HG02981 (cell line): ENCODE results near the gene ROBO4.
A peak's percentile ranks its signal among the peaks of the same experiment; 100 is the strongest.

Source experiments
- ATAC-seq: cut with Tn5 transposase; IDR thresholded peaks from one replicate; pipeline ENCODE4 v1.9.1; 2021; ENCODE audit warnings: mild to moderate bottlenecking, moderate library complexity; ENCODE audit not compliant: unreplicated experiment

ROBO4 gene

GRCh38 chr11:124875401-124875800 lies 22.3 kb downstream of the ROBO4 start:
- ATAC-seq, result no peak

DNA sequence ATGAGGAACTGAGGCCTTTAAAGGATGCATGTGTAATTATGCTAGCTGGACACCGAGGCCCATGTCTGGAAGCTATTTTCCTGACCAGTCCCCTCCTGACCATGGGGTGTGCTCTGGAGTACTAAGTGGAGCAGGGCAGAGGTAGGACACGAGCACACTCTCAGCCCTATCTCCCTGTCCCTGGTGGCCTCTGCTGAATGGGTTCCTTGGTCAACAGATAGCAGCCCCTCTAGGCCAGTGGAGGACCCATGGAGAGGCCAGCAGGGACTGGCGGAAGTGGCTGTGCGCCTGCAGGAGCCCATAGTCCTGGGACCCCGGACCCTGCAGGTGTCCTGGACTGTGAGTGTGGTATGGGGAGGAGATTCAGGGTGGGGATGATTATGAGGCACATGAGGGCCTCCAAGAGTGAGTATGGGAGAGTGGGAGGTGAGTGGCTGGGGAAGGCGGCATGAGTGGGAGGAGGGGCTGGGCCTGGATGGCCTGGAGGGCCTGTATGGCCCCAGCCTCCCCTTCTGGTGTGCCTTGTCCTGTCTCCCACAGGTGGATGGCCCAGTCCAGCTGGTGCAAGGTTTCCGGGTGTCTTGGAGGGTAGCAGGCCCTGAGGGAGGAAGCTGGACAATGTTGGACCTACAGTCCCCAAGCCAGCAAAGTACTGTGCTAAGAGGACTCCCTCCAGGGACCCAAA lies 23.0 kb downstream of the ROBO4 start:
- no peak for ATAC-seq

- ATAC-seq, result no peak
Measured at GRCh38 chr11:124873951-124874350, 23.7 kb downstream of the ROBO4 start.

GRCh38 chr11:124872741-124873140 lies 24.9 kb downstream of the ROBO4 start:
- ATAC-seq, result no peak

DNA sequence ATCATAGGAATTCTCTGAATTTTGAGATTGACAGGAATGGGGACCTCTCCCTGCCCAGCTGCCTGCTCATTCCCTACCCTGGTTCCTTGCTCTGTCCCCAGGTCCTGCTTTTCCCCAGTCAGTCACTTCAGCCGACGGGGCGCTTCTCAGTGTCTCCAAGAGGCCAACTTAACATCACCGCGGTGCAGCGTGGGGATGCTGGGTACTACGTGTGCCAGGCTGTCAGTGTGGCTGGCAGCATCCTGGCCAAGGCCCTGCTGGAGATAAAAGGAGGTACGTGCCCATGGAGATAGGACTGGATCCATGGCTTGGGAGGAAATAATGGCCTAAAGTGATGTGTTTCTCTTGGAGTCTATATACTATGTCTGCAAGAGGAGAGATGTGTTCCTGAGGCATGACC lies 25.4 kb downstream of the ROBO4 start:
- ATAC-seq, result no peak

DNA sequence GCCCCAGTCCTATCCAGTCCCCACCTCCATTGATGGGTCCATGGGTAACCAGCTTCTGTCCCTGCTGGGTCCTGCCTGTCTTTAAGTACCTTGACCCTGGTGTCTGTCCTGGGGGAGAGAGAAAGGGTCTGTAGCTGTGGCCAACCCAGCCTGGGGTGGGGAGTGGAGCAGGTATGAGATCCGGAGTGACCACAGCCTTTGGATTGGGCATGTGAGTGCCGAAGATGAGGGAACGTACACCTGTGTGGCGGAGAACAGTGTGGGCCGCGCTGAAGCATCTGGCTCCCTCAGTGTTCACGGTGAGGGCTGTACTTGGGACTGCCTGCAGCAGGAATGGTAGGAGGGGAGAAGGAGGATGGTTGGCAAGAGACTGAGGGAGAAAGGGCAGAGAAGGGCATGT lies 27.2 kb downstream of the ROBO4 start:
- no peak for ATAC-seq

- no peak for ATAC-seq
Measured at GRCh38 chr11:124869856-124870387, 27.7 kb downstream of the ROBO4 start.

DNA sequence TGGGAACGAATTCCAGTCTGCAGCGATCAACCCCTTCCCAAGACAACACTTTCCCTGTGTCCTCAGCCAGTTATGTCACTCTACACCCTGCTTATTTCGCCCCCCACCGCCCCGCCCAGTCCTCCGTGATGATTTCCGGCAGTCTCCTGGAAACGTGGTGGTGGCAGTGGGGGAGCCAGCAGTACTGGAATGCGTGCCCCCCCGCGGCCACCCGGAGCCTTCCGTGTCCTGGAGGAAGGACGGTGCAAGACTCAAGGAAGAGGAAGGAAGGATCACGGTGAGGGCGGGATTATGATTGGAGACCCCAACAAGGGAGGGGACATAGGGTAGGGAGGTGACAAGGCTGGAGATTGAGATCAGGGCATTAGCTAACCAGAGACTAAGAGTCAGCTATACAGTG lies 28.3 kb downstream of the ROBO4 start:
- no peak for ATAC-seq

GRCh38 chr11:124868331-124869274 lies 29.1 kb downstream of the ROBO4 start:
- no peak for ATAC-seq

DNA sequence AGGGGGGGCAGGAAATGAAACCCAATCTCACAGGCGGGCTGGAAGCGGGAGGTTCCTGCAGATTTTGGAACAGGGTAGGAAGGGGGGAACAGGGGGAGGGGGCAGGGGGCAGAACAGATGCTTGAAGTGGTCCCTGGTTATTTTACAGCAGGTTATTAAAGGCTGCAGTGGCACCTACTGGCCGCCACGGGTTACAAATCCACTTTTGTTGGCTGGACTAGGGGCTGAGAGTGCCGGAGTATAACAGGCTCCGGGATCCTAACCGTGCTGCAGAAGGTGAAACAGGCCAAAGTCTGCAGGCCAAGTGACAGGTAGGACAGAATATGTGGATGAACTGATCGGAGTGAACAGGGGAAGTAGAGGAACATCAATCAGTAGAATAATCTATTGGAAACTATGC lies 30.0 kb downstream of the ROBO4 start:
- ATAC-seq, result peak; percentile 55

DNA sequence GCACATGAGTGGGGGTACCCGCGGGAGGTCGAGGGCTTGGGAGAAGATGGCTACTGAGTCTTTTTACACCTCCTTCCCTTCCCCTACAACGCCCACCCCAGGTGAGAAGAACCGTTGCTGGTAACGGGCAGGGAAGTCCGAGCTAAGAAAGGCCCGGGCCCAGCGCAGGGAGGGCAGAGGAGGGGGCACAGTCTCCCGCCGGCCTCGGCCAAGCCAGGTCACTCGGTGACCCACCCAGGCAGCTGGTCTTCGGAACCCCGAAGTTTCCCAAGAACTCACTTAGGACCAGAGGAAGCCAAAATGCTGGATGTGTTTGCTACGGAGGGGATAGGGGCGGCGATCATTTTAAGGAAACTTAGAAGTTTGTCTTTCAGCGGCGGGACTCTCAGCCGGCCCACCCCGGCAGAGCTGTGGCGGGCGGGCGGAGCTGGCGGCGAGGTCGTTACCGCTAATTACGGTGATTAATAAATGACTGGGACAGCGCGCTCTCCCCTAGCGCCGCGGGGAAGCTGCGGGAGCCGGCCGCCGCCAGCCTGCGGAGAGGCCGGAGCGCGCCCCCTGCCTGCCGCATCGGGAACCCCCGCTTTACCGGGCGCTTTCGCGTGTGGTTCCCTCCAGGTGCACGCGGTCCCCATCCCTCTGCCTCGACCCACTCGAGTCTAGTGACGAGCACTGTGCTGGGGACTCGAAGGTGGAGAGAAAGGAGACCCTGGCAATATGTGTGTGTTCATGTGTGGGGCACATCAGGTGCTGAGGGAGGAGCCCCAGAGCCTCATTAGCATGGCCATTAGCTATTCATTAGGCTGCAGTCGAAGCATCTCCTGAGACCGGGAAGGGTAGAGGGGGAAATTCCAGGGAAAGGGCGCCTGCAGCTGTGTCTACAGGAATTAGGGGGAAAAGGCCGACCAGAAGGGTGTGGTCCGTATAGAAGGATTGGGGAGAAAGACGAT lies 31.5 kb downstream of the ROBO4 start:
- no peak for ATAC-seq

- no peak for ATAC-seq
Measured at GRCh38 chr11:124865181-124865901, 32.3 kb downstream of the ROBO4 start, which contains the start of gene ROBO3. Gene ROBO3 (plus strand): TSS chr11:124865432. CDS start chr11:124865578, 146 bp downstream.

DNA sequence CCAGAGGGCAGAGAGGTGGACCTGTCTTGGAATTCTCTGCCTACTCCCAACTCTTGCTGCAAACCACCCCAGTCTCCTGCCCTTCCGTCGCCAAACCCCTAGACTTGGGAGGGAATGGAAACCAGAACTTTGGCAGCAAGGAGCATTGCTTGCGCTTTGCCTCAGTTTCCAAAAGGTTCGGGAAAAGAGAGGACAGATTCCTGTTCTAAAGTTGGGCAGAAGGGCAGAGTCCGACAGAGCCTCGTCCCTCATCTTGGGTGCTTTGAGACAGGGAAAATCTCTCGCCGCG lies 32.8 kb downstream of the ROBO4 start:
- no peak for ATAC-seq

GRCh38 chr11:124864176-124864891 lies 33.3 kb downstream of the ROBO4 start:
- no peak for ATAC-seq

GRCh38 chr11:124863826-124864165 lies 33.9 kb downstream of the ROBO4 start:
- no peak for ATAC-seq

DNA sequence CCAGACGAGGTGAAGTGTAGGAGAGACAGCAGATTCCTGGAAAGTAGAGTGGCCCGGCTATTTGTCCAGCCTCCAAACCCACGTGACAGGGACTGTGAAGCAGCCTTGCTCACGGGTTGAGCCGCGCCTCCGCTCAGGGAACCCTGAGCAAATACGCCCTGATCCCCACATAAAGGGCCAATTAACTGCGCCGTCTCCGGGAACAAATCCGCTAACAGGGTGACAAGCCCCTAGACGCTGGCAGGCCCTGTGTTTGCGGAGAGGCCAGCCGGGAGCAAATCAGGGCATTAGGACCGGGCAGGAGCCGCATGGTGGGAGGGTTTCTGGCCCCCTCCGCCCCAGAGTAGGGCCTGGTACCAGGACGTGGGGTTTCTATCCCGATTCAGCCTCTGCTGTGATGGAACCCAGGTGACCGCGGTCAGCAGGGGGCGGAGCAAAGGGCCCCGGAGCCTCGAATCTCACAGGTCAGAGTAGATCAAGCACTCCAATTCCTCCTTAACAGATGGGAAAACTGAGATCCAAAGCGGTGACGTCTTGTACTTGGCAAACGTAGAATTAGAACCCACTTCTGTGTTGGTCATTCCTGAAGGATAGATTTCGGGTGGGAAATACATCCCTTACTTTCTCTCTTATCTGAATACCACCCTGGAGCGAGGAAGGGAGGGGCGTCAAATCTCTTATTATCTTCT lies 34.4 kb downstream of the ROBO4 start:
- no peak for ATAC-seq

GRCh38 chr11:124861670-124862069 lies 36.0 kb downstream of the ROBO4 start:
- no peak for ATAC-seq

- no peak for ATAC-seq
Measured at GRCh38 chr11:124859171-124859570, 38.5 kb downstream of the ROBO4 start.

DNA sequence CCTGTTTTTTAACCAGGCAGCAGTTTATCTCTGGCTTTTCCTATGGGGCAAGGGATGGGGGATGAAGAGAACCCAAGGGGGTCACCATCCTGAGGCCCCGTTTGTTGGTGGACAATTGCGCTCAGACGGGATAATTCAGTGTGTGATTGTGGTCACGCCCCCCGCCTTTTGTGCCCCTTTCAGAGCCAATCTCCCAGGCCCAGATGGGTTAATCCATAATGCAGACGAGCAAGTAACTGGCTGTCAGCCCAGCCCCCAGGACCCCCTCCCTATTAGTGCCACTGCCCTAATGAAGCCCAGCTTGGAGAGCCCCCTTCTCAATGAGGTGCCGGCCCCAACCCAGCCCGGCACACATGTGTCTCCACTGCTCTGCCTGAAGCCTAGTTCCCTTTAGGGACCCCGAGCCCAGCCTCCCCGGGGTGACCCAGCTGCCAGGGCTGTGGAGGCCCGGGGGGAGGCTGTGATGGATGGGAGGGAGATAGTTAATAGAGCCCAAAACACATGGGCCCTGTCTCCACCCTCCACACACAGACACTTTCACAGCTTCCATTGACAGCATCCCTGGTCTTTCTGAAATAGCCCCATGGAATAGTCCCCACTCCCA lies 51.5 kb downstream of the ROBO4 start:
- ATAC-seq, result no peak
